Skeletal muscle tissue (tissue), 4 donors: ENCODE results near the gene NATD1. TPM values are rescaled to one million over a fixed set of nuclear protein-coding genes. Genes with fewer than 3 reads are reported as not detected.
"Not testable (repeated sequence)": the region's sequence is repeated elsewhere in the genome, so short reads cannot be mapped to it uniquely, and the experiment has no call there.

ENCODE experiments used
- H3K27ac ChIP-seq: one replicate; pipeline ENCODE4 v1.7.0; 2013; ENCODE audit warnings: mild to moderate bottlenecking, low read depth, low read length, inconsistent platforms
- H3K27me3 ChIP-seq, 3 donors: one replicate each; pipeline ENCODE4 v1.7.0; 2013; ENCODE audit warnings: low read length in 3 of 3; ENCODE audit not compliant: control insufficient read depth in 3 of 3, insufficient read depth in 3 of 3
- H3K36me3 ChIP-seq, 3 donors: one replicate each; pipeline ENCODE4 v1.7.0; 2013; ENCODE audit warnings: low read length in 3 of 3; ENCODE audit not compliant: control insufficient read depth in 3 of 3, insufficient read depth in 3 of 3
- H3K4me1 ChIP-seq, 3 donors: one replicate each; pipeline ENCODE4 v1.7.0; 2013; ENCODE audit warnings: low read length in 3 of 3, mild to moderate bottlenecking in 3 of 3; ENCODE audit not compliant: control insufficient read depth in 3 of 3, insufficient read depth in 3 of 3
- H3K4me3 ChIP-seq, 3 donors: one replicate each; pipeline ENCODE4 v1.7.0; 2013; ENCODE audit warnings: low read length in 3 of 3
- H3K9ac ChIP-seq, 3 donors: one replicate each; pipeline ENCODE4 v1.7.0; 2013; ENCODE audit warnings: low read length in 3 of 3, mild to moderate bottlenecking in 3 of 3, moderate library complexity in 2 of 3, low read depth in 1 of 3
- H3K9me3 ChIP-seq, 3 donors: one replicate each; pipeline ENCODE4 v1.7.0; 2013; ENCODE audit warnings: low read length in 3 of 3; ENCODE audit not compliant: control insufficient read depth in 3 of 3
- total RNA-seq: library from RNA; depleted of rRNA; stranded (reverse); fragments of >200 nt; gene quantifications from one replicate; pipeline ENCODE4 v1.2.3, GENCODE V29; 2014
- donor health status: Osteomylitis.

Gene NATD1
- total RNA-seq, 1 donor from 2014 or later: 3.7 TPM

- Histone ChIP-seq H3K9me3 (no peaks in the 10 kb centered on the region), H3K4me1 (peaks cover 52 to 65% (median 58%) of the 10 kb centered on the region in 3 donors), H3K27ac (peak overlapping the region; percentile 94), H3K4me3 (no peak overlapping the region), H3K27me3 (no peaks in the 10 kb centered on the region), H3K36me3 (peaks cover 13 to 37% (median 14%) of the 10 kb centered on the region in 3 donors), H3K9ac (peak overlapping the region; percentile 13 to 80 (median 23))
These were observed 12.7 kb downstream of the NATD1 start for GRCh38 chr17:21240369-21241055.

DNA sequence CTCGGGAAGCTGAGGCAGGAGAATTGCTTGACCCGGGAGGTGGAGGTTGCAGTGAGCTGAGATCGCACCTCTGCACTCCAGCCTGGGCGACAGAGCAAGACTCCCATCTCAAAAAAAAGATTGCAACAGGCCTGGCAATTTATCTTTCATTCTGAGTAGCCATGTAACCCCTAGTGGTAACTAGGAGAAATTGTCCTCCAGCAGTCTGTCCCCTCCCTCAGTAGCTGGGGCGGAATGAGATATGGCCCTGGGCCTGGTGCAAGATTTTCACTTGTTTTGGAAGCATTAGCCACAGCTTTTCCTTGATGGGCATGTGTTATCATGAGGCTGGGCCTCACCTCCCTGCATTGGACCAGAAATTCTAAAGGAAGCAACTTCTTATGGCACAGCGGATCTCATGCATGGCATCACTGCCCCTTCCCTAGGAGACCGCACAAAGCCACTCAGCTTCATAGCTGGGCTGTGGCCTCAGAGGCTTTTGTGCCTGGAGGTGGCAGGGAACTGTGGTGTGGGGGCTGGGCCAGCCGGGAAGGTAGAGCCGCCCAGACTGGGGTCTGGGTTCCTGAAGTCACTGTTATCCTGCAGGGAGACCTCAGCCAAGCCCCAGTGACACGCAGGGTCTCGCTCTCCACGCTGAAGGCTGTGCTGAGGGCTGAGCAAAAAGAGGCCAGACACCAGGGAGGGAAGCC, 13.4 kb downstream of the NATD1 start:
- H3K4me3 ChIP-seq: no peak overlapping the region
- peaks cover 13 to 37% (median 14%) of the 10 kb centered on the region in 3 donors for H3K36me3 ChIP-seq
- H3K27me3 ChIP-seq: no peaks in the 10 kb centered on the region
- no peaks in the 10 kb centered on the region for H3K9me3 ChIP-seq
- peak overlapping the region in 2 of 3 donors; percentile 23 to 80 for H3K9ac ChIP-seq
- no peak overlapping the region for H3K27ac ChIP-seq
- peaks cover 45 to 65% (median 51%) of the 10 kb centered on the region in 3 donors for H3K4me1 ChIP-seq

DNA sequence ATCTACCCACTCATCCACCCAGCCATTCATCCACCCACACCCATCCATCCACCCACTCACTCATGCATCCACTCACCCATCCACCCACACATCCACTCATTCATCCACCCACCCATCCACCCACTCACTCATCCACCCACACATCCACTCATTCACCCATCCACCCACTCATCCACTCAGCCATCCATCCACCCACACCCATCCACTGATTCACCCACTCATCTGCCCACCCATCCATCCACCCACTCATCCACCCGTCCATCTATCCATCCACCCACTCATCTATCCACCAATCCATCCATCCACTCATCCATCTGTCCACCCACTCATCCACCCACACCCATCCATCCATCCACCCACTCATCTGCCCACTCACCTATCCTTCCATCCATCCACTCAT, 17.3 kb downstream of the NATD1 start:
- no peak overlapping the region for H3K27ac ChIP-seq
- peaks cover 9 to 32% (median 12%) of the 10 kb centered on the region in 3 donors for H3K4me1 ChIP-seq
- no peaks in the 10 kb centered on the region for H3K27me3 ChIP-seq
- H3K4me3 ChIP-seq: no peak overlapping the region
- peaks cover 4 to 9% (median 4%) of the 10 kb centered on the region in 3 donors for H3K36me3 ChIP-seq
- peaks cover 0 to 3% (median 0%) of the 10 kb centered on the region in 3 donors for H3K9me3 ChIP-seq
- H3K9ac ChIP-seq: no peak overlapping the region

- Histone ChIP-seq H3K4me3 (no peak overlapping the region), H3K27ac (no peak overlapping the region), H3K9ac (no peak overlapping the region), H3K27me3 (no peaks in the 10 kb centered on the region), H3K4me1 (peaks cover 6 to 26% (median 7%) of the 10 kb centered on the region in 3 donors), H3K9me3 (peaks cover 0 to 3% (median 0%) of the 10 kb centered on the region in 3 donors), H3K36me3 (peaks cover 0 to 4% (median 0%) of the 10 kb centered on the region in 3 donors)
These were observed 19.4 kb downstream of the NATD1 start for GRCh38 chr17:21233581-21234347.

- peaks cover 0 to 3% (median 0%) of the 10 kb centered on the region in 3 donors for H3K9me3 ChIP-seq
- H3K9ac ChIP-seq: no peak overlapping the region
- no peaks in the 10 kb centered on the region for H3K27me3 ChIP-seq
- no peak overlapping the region for H3K4me3 ChIP-seq
- H3K27ac ChIP-seq: no peak overlapping the region
- H3K36me3 ChIP-seq: peaks cover 0 to 4% (median 0%) of the 10 kb centered on the region in 3 donors
- peaks cover 13 to 31% (median 15%) of the 10 kb centered on the region in 3 donors for H3K4me1 ChIP-seq
These were observed 21.0 kb downstream of the NATD1 start for GRCh38 chr17:21232033-21232749.

DNA sequence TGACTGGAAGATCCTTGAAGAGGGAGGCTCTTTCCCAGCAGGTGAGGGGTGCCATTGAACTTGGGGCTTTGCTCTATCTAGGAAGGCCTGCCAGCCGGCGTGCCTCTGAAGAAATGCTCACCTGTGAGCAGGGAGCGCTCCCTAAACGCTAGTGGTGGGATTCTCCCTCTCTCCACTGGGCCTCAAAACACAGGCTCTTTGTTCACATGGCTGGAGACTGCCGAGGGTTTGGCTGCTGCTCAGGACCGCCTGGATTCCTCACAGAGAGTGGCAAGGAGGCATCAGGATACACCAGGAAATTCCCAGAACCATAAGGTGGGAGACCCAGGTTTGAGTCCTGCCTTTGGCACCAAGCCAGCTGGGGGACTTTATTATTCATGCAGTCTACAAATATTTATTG, 21.7 kb downstream of the NATD1 start:
- H3K27me3 ChIP-seq: no peaks in the 10 kb centered on the region
- no peak overlapping the region for H3K27ac ChIP-seq
- peaks cover 0 to 3% (median 0%) of the 10 kb centered on the region in 3 donors for H3K9me3 ChIP-seq
- H3K9ac ChIP-seq: no peak overlapping the region
- H3K4me3 ChIP-seq: no peak overlapping the region
- peaks cover 0 to 4% (median 0%) of the 10 kb centered on the region in 3 donors for H3K36me3 ChIP-seq
- peaks cover 13 to 31% (median 15%) of the 10 kb centered on the region in 3 donors for H3K4me1 ChIP-seq

DNA sequence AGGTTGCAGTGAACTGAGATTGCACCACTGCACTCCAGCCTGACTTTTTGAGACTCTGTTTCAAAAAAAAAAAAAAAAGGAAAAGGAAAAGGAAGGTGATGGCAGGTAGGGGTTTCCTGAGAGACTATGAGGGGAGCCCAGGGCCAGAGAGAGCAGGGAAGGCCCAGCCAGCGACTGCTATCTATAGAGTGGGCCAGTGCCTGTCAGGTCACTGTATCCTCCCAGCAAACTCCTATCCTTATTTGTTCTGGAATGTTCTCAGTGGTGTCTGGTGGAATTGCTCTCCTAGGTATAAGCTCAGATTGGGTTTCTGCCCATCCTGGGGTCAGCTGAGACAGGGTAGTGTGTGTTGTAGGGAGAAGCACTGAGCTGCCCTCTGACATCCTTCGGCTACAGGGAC, 24.4 kb downstream of the NATD1 start:
- Histone ChIP-seq H3K4me1 (peaks cover 13 to 18% (median 15%) of the 10 kb centered on the region in 3 donors), H3K9ac (no peak overlapping the region), H3K9me3 (peaks cover 0 to 3% (median 0%) of the 10 kb centered on the region in 3 donors), H3K27ac (peak overlapping the region; percentile 55), H3K4me3 (no peak overlapping the region), H3K27me3 (no peaks in the 10 kb centered on the region), H3K36me3 (peaks cover 0 to 4% (median 0%) of the 10 kb centered on the region in 3 donors)

DNA sequence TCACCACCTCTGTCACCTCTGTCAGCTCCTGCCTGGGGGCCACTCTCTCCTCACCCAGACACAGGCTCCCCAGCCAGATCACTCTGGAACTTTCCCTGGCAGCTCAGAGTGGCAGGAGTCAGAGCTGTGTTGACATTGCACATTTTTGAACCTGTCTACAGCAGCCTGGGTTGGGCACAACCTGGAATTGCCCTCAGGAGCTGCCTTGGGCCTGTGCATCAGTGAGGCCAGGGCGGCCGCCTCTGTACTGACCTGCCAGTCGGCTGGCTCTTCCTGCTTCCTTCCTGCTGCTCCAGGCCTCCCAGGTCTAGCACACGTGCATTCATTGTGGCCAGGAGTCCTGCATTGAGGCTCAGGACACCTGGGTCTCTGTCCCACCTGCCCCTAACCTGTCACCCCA, 25.1 kb downstream of the NATD1 start:
- H3K9ac ChIP-seq: peak overlapping the region; percentile 33 to 53 (median 43)
- H3K27ac ChIP-seq: peak overlapping the region; percentile 55
- H3K4me3 ChIP-seq: no peak overlapping the region
- H3K4me1 ChIP-seq: peaks cover 13 to 24% (median 17%) of the 10 kb centered on the region in 3 donors
- H3K9me3 ChIP-seq: peaks cover 0 to 3% (median 0%) of the 10 kb centered on the region in 3 donors
- peaks cover 0 to 4% (median 0%) of the 10 kb centered on the region in 3 donors for H3K36me3 ChIP-seq
- no peaks in the 10 kb centered on the region for H3K27me3 ChIP-seq

- H3K9me3 ChIP-seq, H3K27ac ChIP-seq, H3K36me3 ChIP-seq, H3K9ac ChIP-seq, H3K4me3 ChIP-seq, H3K27me3 ChIP-seq: not testable (repeated sequence)
- peaks cover 13 to 28% (median 18%) of the 10 kb centered on the region in 3 donors for H3K4me1 ChIP-seq
These were observed 25.9 kb downstream of the NATD1 start for GRCh38 chr17:21227277-21227676.
